ENCODE data around the gene KCNMA1.

KCNMA1 gene

DNA sequence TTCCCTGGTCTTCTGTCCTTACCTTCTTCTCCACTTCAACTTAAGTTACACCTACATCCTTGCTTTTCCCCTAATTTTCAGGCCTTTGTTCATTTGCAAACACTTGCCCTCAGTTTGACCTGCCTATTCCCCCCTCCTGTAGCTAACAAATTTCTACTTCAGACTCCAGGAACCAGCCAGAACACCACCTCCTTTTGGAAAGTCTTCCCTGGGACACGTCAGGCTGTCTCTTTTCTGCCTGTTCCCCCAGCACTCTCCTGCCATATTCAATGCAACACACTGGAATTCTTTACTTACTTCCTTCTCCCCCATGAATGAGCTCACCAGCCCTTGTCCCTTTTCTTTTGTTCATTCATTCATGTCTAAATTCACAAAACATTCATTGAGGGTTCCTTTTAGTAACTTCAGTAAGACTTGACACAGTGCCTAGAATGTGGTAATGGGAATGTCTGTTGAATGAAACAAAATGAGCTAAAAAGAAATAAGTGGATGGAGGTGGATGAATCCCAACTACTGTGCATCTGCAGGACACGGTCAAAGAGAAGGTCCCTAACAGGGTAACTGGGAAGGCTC, 478.0 kb downstream of the KCNMA1 start:
- no peak for DNase-seq (ENCODE audit: low read depth, low spot score)

DNA sequence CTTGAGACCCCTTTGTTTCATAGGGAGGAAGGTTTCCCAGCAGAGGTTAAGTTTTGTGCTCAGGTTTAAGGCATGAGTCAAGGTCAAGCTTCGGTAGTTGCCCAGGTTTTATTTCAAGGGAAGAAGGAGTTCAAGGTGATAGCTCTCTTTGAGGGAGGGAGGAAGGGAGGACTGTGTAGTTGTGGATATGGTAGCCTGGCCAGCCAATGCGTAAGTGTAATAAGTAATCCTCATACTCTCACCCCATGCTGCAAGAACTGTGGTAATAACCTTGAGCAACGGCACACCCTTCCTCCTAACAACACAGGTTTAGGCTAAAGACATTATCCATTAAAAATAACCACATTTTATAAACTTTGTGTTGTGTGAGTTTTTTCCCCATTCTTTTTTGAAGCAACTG, 478.9 kb downstream of the KCNMA1 start:
- no peak for DNase-seq (ENCODE audit: low read depth, low spot score)

DNA sequence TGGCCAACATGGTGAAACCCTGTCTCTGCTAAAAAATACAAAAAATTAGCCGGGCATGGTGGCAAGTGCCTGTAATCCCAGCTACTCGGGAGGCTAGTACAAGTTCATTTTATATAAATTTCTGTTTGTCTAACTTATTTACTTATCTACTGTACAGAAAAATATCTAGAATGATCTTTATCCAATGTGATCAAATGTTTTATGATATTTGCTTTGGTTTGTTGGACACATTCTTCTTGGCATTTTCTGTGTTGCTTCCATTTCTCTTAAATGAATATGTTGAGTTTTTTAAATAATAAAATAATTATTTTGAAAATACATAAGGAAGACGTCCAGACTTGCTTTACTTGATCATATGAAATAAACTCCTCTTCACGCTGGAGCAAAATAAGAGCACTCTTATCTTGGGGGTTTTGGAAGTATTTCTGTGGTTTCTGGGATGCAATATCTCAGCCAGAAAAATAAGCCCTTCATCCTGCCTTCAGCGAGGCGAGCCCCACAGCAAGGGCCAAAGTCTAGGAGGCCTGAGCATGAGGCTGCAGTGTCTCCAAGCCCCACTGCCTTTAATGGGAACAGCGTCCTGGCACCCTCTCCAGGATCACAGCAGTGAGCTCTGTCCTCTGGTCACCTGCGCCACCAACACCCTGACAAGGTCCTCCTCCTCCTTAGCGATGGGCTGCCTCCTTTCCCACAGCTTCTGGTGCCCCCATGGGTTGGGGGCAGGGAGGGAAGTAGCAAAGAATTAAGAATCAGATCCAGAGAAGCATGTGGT, 480.2 kb downstream of the KCNMA1 start:
- no peak for DNase-seq (ENCODE audit: low read depth, low spot score)

DNA sequence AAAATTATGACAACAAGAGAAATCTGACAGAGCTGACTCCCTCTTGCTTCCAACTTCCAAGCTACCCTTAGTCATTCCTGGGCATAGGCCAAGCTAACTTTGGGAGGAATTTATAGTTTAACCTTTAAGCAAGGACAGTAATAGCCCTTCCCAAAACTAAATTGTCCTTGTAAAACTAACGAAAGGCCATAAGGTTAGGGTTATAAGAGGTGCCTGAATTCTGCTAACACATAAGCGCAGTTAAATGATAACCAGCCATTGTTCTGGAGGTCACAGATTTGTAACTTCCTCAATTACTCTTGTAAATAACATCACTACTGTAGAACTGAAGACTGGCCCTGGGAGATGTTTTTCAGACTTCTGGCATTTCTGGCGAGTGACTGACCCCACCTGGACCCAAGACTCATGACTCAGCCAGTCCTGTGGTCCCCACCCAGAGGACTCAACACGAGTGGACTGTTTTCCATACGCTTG, 481.2 kb downstream of the KCNMA1 start:
- no peak for DNase-seq (ENCODE audit: low read depth, low spot score)

DNA sequence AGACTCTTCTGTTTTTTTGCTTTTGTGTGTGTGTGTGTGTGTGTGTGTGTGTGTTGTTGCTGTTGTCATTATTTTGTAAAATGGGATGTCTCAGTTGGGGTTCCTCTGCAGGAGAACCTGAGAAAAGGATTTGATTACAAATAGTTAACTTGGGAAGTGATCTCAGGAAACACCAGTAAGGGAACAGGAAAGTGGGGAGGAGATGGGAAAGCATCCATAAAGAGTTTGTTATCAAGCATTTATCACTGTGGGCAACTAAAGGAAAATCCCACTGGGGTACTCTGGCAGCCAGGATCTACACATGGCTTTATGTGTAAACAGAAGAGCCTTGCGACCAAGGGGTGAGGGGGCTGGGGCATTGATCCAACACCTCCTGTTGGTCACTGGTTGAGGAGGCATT, 485.4 kb downstream of the KCNMA1 start:
- DNase-seq (ENCODE audit: low read depth, low spot score) = no peak

DNA sequence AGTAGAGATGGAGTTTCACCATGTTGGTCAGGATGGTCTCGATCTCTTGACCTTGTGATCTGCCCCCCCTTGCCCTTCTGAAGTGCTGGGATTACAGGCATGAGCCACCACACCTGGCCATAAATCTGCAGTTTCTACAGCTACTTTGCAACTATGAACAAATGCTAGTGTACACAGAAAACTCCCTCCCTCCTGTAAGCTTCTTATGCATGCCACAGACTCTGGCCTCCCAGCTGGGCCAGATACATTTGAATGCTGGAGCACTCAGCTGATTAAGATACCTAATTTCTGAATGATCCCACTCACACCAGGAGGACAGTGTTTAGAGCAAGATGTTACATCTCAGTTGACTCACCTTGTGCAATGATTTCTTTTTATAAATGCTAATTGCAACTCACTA, 486.2 kb downstream of the KCNMA1 start:
- no peak for DNase-seq (ENCODE audit: low read depth, low spot score)

DNA sequence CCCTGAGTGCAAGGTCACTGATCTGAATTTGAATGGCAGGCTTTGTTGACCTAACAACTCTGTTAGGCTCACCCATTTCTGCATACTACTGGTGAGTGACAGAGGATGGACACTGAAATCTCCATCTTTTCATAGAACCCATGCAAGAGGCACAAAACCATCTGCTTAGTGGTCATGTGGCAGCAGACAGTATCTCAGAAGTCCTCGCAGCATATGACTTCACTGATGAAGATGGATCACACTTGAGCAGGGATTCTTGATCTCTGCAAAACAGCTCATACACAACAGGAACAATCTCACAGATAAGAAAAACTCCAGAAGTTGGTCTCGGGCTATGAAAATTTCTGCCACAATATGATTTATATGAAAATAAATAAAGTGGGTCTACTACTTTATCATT, 487.9 kb downstream of the KCNMA1 start:
- DNase-seq (ENCODE audit: low read depth, low spot score) = no peak

DNA sequence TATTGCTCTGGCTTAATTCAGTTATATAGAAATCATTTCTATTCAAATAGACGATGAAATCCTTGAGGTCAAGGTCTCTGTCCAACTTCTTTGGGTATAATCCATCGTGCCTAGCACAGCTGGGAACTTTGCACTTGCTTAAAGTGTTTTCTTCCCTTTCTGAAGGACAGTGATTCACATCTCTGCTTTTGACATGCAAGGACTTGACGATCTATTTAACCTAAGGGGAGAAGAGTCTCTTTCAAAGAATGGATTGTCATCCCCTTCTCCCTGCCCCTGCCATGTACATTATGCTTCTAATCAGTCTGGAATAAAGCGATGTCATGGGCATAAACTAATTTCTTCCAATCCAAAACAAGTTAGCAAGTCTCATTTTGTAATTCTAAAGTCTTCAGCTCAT, 488.6 kb downstream of the KCNMA1 start:
- DNase-seq (ENCODE audit: low read depth, low spot score) = no peak

DNA sequence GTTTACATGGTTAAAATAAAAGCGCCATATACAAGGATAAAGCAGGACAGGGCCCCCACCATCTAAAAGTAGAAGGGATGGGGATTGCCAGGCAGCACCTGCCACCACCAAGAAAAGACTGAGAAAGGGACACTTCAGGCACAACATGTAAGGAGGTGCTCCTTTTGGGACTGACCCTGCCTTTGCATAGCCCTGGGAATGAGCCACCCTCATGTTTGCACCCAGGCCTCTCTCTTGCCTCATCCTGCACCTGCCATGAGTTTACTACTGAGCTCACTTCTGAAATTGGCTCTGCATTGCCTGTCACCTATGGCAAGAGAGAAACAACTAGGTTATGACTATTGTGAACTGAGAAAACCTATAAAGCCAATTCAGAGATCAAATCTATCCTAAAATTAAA, 489.7 kb downstream of the KCNMA1 start:
- DNase-seq (ENCODE audit: low read depth, low spot score) = no peak

DNA sequence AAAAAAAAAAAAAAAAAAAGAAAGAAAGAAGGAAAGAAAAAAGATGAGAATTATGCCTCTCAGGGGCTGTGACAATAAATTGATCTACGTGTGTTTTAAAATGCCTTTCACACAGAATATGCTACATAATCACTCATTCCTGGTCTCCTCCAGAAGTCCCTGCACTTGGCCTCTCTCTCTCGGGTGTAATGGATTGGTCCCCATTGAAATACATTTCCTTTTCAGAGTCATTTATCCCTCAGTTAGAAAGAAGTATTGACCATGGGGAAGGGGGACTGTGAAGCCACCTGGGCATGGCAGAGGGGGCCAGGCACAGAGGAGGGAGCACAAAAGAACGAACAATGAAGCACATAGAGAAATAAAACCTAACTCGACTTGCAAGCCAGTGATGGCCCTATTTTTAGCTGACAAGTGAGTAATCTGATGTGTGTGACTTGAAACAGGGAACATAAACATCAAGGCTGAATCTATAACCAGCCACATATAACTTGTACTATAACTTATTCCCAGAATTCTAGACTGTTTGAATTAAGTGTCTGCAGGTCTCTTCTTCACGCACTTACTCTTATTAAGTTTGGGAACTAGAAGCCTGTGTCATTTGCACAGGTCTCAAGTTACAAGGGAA, 490.8 kb downstream of the KCNMA1 start:
- DNase-seq (ENCODE audit: low read depth, low spot score) = no peak

DNA sequence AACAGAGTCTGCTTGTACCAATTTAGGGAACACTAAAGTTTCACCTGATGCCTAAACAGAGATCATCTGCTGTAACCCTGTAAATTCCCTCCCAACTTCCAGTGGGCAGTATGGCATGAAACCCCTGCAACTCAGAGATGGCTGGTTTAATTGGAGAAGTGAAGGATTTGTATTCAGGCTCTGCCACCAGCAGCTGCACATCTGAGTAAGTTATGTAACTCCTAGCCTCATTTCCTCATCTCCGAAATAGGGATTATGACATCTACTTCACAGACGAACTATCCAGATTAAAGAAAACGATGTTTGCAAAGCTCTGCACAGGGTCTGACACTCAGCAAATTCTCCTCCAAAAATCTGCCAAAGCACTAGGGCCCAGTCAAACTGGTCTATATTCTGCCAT, 493.0 kb downstream of the KCNMA1 start:
- DNase-seq (ENCODE audit: low read depth, low spot score) = no peak

DNA sequence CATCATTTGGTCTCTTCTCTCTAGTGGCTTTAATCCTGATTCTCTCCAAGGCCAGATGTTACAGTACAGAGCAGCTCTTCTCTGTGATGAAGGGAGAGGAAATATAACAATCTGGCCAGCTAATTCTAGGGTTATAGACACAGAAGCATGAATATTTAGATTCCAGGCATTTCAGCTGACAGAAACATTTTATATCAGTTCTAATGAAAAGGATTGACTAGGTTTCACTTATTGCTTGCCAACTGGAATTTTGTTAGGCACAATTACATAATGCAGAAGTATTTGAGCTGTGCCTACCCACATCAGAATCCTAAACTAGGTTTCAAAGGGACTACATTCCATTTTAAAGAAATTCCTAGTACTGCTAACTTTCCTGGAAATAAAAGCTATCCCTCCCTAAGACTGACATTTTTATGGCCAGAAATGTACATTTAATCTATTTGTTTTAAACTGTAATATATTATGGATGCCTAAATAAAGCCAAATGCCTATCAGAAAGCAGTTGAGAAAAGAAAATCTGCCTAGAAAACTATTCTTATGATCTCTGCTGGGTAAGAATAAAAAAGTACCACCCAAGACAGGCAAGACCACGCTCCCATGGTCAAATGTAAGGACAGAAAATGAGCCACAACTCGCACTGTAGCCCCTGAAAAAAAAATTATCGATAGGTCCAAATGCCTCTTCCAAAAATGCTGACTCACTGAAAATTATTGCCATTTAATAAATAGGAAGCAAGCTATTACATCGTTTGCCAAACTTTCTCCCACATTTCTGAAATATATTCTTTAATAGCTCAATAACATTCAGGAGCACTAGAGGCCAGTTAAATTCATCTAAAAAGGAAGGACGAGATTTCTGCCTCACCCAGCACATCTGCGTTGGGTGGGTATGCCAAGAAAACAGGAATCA, 498.1 kb downstream of the KCNMA1 start:
- no peak for DNase-seq (ENCODE audit: low read depth, low spot score)

DNA sequence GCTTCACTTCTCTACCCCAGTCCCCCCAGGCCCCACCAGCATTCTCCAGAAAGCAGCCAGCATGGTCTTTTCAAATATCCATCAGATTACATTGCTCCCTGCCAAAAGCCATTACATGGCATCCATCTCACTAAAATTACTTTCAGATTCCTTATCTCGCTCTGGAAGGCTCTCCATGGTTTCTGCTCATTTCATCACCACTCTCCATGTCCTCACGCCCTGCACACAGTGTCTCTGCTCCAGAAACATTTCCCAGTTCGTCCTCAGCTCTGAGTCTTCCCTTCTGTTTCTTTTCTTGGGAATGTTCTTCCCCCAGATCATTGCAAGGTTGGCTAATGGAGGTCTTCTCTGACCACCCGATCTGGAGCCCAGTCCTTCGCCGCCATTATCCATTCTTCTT, 499.1 kb downstream of the KCNMA1 start:
- DNase-seq (ENCODE audit: low read depth, low spot score) = no peak

DNA sequence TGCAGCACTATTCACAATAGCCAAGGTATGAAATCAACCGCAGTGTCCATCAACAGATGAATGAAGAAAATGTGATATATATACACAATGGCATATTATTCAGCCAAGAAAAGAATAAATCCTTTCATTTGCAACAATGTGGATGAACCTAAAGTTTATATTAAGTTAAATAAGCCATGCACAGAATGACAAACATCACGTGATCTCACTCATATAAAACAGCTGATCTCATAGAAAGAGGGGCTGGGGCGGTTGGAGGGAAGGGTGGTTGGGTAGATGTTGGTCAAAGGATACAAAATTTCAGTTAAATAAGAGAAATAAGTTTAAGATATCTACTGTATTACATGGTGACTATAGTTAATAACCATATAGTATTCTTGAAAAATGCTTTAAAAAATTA, 502.1 kb downstream of the KCNMA1 start:
- no peak for DNase-seq (ENCODE audit: low read depth, low spot score)

DNA sequence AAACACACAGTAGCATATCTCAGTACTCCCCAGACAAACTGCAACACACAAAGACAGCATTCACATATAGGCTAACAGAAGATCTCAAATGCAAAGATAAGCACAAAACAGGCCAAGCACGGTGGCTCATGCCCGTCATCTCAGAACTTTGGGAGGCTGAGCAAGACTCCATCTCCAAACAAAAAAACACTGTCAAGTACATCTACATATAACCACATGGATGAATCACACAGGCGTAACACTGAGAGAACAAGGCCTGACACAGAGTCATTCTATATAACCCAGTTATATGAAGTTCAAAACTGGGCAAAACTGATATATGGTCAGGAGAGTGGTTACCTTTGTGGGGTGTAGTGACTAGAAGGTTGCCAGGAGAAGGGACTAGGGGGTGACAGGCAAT, 506.4 kb downstream of the KCNMA1 start:
- DNase-seq (ENCODE audit: low read depth, low spot score) = no peak

DNA sequence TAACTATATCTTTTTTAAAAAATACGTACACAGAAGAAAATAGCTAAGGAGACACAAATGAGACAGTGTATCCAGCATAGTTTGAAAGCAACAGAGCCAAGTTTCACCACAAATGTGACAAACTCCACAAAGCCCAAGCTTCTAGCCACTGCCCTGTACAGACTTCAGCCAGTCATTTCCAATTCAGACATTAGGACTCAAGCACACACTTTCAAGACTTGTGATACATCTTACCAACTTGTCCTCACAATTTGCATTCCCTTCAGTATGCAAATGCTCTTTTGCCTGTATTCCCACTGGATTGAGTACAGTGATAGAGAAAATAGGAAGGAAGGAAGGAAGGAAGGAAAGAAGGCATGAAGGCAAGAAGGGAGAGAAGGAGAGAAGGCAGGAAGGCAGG, 510.4 kb downstream of the KCNMA1 start:
- no peak for DNase-seq (ENCODE audit: low read depth, low spot score)

DNA sequence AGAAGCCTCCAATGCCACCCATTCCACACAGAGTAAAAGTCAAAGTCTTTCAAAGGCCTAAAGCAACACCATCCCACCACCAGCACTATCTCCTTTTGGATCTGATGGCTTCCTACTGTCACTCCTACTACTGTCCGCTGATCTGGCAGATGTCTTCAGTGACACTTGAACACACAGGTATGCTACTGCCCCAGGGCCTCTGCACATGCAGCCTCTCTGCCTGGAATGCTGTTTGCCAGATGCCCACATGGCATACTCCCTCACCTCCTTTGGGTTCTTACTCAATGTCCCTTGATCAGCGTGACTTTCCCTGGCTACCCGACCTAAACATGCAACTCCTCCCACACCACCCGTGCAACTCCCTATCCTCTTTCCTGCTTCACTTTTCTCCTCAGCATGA, 512.4 kb downstream of the KCNMA1 start:
- no peak for DNase-seq (ENCODE audit: low read depth, low spot score)

DNA sequence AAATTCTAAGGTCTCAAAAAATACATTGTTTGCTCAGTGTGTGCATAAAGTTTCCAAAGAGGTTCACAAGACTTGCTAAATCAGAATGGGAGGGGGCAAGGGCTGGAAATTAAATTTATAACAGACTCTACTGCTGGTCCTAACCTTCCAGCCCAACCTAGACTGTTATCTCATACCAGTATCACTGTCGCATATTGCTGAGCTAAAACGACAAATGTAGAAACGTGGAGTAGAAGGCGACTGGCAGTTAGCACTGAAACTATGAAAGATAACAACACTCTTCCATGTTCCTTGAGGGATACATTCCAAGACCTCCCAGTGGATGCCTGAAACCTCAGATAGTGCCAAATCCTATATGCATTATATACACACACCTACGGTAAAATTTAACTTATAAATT, 514.3 kb downstream of the KCNMA1 start:
- no peak for DNase-seq (ENCODE audit: low read depth, low spot score)

DNA sequence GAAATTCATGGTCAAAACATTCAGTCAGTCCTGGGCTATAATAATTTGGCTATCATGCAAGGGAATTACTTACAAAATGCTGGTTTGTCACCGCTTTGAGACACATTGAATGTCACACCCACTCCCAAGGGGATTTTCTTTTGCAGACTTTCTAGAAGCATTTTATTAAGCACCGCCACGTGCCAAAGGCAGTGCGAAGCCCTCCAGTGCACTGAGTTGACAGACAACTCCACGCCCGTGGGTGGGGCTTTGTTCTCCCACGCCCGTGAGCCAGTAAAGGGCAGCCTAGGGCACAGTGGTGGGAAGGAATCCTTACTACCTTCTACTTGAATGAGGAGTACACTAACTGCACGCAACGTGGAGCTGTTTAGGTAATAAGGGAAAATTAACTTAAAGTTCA, 515.8 kb downstream of the KCNMA1 start:
- no peak for DNase-seq (ENCODE audit: low read depth, low spot score)

DNA sequence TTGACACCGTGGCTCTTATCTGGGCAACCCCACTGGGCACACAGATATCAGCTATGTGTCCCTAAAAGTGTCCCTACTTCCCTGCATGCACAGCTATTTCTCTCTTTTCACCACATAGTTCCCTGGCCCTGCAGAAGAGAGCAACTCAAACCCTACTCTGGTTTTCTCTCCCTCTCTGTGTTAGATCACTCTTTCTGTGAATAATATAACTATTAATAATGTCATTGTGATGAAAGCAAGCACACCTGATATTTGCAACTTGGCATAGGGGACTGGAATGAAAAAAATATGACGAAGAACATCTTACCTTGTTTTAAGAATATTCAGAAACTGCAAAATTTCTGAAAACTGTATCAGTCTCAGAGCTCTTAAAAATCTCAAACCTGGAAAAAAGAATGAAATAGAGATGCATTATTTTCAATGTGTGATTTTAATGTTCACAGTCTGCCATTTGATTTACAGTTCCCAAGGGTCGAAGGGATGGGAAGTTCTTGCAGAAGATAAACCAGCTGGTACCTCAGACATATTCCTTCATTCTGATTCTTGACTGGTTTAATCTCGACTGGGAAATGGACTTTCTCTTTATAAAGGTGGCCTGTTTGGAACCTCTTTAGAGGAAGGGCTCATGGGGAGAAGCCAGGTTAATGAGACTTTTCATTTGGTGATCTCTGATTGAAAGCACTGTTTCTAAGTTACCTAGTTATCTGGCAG, 516.8 kb downstream of the KCNMA1 start:
- DNase-seq (ENCODE audit: low read depth, low spot score) = no peak

DNA sequence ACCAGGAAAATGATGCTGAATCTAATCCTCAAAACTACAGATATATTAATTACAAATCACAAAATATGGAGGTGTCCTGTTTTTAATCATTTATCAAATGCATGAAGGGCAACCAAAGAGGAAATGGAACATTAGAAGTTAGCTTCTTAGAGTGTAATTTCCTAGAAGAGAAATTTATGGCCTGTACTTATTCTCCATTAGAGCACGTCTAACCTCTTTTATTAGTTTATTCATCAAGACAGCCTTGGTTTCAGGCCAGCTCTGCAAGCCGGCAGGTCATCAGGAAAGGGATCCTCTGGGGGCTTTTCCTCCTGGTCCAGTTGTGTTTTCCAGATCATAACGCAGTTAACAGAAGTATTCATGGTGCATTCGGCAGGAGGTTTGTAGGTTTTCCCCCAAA, 517.6 kb downstream of the KCNMA1 start:
- no peak for DNase-seq (ENCODE audit: low read depth, low spot score)
